HCT116 (cell line): Measurements from ENCODE around the gene CCM2. TPM values are rescaled to one million over a fixed set of nuclear protein-coding genes. Genes with fewer than 3 reads are reported as not detected.

ENCODE experiments used
- ATAC-seq: fragments of 200-7000 bp; cut with Tn5 transposase; 2 replicates; pipeline ENCODE4 v1.9.1; 2020; ENCODE audit warnings: mild to moderate bottlenecking, moderate library complexity
- BruUV-seq: library from RNA; stranded (reverse); fragments of 400-500 nt; replicated peaks from 2 replicates; lab custom pipeline; 2021; lab: Mats Ljungman, UMichigan
- CTCF ChIA-PET: fragments of 300-600 bp; sonication (Branson Sonifier 250); formaldehyde crosslinking; loops from one replicate; lab custom pipeline; 2021; ENCODE audit warnings: antibody characterized with exemption; lab: Charles Lee
- POLR2A ChIA-PET: fragments of 300-600, 350-600 bp; sonication (Branson Sonifier 250); formaldehyde crosslinking; loops from one replicate; lab custom pipeline; 2021; ENCODE audit warnings: antibody characterized with exemption; lab: Charles Lee
- RAD21 ChIA-PET, 2 experiments: fragments of 300-600 bp; sonication (Branson Sonifier 250); formaldehyde crosslinking; loops; one replicate each; lab custom pipeline; 2023; ENCODE audit warnings: low total read pairs in 2 of 2; ENCODE audit not compliant: uncharacterized antibody in 2 of 2, unreplicated experiment in 2 of 2, low non-redundant PET in 1 of 2; lab: Charles Lee
- DNase-seq: peaks from one replicate; pipeline ENCODE4 v3.0.0-alpha.2; 2010; ENCODE audit warnings: low read depth, low spot score
- H2AFZ ChIP-seq: fragments of 200-600 bp; shearing (Covaris generic), sonication (generic); 2 replicates; pipeline ENCODE4 v1.6.1; 2017; ENCODE audit warnings: low read depth, mixed run types, mixed read lengths, antibody characterized with exemption, low read length; ENCODE audit not compliant: poor library complexity, severe bottlenecking
- H3K27ac ChIP-seq: 2 replicates; pipeline ENCODE4 v1.5.1; 2012; ENCODE audit warnings: low read depth, low read length
- H3K27me3 ChIP-seq: fragments of 200-600 bp; sonication (generic); 2 replicates; pipeline ENCODE4 v1.6.1; 2016; ENCODE audit warnings: mixed run types, low read length, mixed read lengths; ENCODE audit not compliant: insufficient read depth
- H3K36me3 ChIP-seq, 2 experiments: fragments of 200-500 bp in 1 of 2; fragments of 200-600 bp in 1 of 2; sonication (Bioruptor generic) in 1 of 2; sonication (generic) in 1 of 2; 2 replicates each; pipeline versions ENCODE4 v1.5.1 to v1.6.1; 2014 to 2016; ENCODE audit warnings: low read length in 2 of 2, inconsistent platforms in 1 of 2, mixed read lengths in 1 of 2, mixed run types in 1 of 2; ENCODE audit not compliant: insufficient read depth in 2 of 2, control insufficient read depth in 1 of 2
- H3K4me1 ChIP-seq, 2 experiments: fragments of 200-600 bp in 1 of 2; sonication (generic) in 1 of 2; 2 replicates each; pipeline versions ENCODE4 v1.5.1 to v1.6.1; 2012 to 2017; ENCODE audit warnings: low read length in 2 of 2, inconsistent platforms in 1 of 2, mild to moderate bottlenecking in 1 of 2, mixed read lengths in 1 of 2, mixed run types in 1 of 2, moderate library complexity in 1 of 2; ENCODE audit not compliant: insufficient read depth in 2 of 2, control insufficient read depth in 1 of 2
- H3K4me2 ChIP-seq: fragments of 200-600 bp; sonication (generic); 2 replicates; pipeline ENCODE4 v1.6.1; 2017; ENCODE audit warnings: mixed run types, low read length, mixed read lengths
- H3K4me3 ChIP-seq, 2 experiments: fragments of 200-600 bp in 1 of 2; sonication (generic) in 1 of 2; replicated peaks in 1 of 2; 2 replicates each; pipeline ENCODE4 v1.5.1; 2011 to 2016; ENCODE audit warnings: low read length in 2 of 2, control low read depth in 1 of 2, low read depth in 1 of 2, mild to moderate bottlenecking in 1 of 2, mixed read lengths in 1 of 2, mixed run types in 1 of 2
- H3K79me2 ChIP-seq: fragments of 200-600 bp; sonication (generic); 2 replicates; pipeline ENCODE4 v1.6.1; 2017; ENCODE audit warnings: mild to moderate bottlenecking, mixed run types, low read length, moderate library complexity, mixed read lengths; ENCODE audit not compliant: insufficient read depth
- H3K9ac ChIP-seq: fragments of 200-600 bp; sonication (generic); 2 replicates; pipeline ENCODE4 v1.6.1; 2016; ENCODE audit warnings: low read length, mixed read lengths
- H3K9me2 ChIP-seq: fragments of 200-600 bp; sonication (generic), shearing (Covaris generic); 2 replicates; pipeline ENCODE4 v1.6.1; 2017; ENCODE audit warnings: mixed run types, mild to moderate bottlenecking, moderate library complexity; ENCODE audit not compliant: insufficient read depth
- H3K9me3 ChIP-seq, 2 experiments: fragments of 200-500 bp in 1 of 2; fragments of 200-600 bp in 1 of 2; sonication (Bioruptor generic) in 1 of 2; sonication (generic) in 1 of 2; 2 replicates each; pipeline ENCODE4 v1.6.1; 2014 to 2017; ENCODE audit warnings: low read length in 2 of 2, mixed read lengths in 2 of 2, inconsistent platforms in 1 of 2, low read depth in 1 of 2, mild to moderate bottlenecking in 1 of 2, mixed run types in 1 of 2, moderate library complexity in 1 of 2; ENCODE audit not compliant: control insufficient read depth in 1 of 2, insufficient read depth in 1 of 2
- H4K20me1 ChIP-seq: fragments of 200-600 bp; sonication (generic), shearing (Covaris generic); 2 replicates; pipeline ENCODE4 v1.6.1; 2017; ENCODE audit warnings: mixed run types, mild to moderate bottlenecking, moderate library complexity; ENCODE audit not compliant: insufficient read depth
- CBX3 ChIP-seq: IDR thresholded peaks from 2 replicates; pipeline ENCODE4 v1.6.1; 2012; ENCODE audit warnings: low read depth
- CEBPB ChIP-seq: IDR thresholded peaks from 2 replicates; pipeline ENCODE4 v1.6.1; 2012; ENCODE audit warnings: low read depth
- CTCF ChIP-seq, 3 experiments: fragments of 200-600 bp in 1 of 3; sonication (generic) in 1 of 3; IDR thresholded peaks in 2 of 3; conservative IDR thresholded peaks in 1 of 3; 2 replicates each; pipeline ENCODE4 v1.5.1; 2012 to 2017; ENCODE audit warnings: low read depth in 2 of 3, low read length in 2 of 3, antibody characterized with exemption in 1 of 3, borderline replicate concordance in 1 of 3, control low read depth in 1 of 3, mild to moderate bottlenecking in 1 of 3, mixed read lengths in 1 of 3, mixed run types in 1 of 3, moderate library complexity in 1 of 3; ENCODE audit not compliant: insufficient read depth in 1 of 3
- EGR1 ChIP-seq: IDR thresholded peaks from 2 replicates; pipeline ENCODE4 v1.6.1; 2012; ENCODE audit warnings: low read depth
- ELF1 ChIP-seq: IDR thresholded peaks from 2 replicates; pipeline ENCODE4 v1.6.1; 2012; ENCODE audit warnings: low read depth, borderline replicate concordance
- EZH2phosphoT487 ChIP-seq: fragments of 200-600 bp; IDR thresholded peaks from 2 replicates; pipeline ENCODE4 v1.6.1; 2018; ENCODE audit warnings: antibody characterized with exemption, borderline replicate concordance
- FOSL1 ChIP-seq: IDR thresholded peaks from 2 replicates; pipeline ENCODE4 v1.6.1; 2012; ENCODE audit warnings: low read depth
- JUND ChIP-seq: IDR thresholded peaks from 2 replicates; pipeline ENCODE4 v1.6.1; 2012
- RAD21 ChIP-seq: IDR thresholded peaks from 2 replicates; pipeline ENCODE4 v1.6.1; 2012; ENCODE audit warnings: low read depth, mild to moderate bottlenecking
- SIN3A ChIP-seq: IDR thresholded peaks from 2 replicates; pipeline ENCODE4 v1.6.1; 2012; ENCODE audit warnings: low read depth
- TCF7L2 ChIP-seq: IDR thresholded peaks from 2 replicates; pipeline ENCODE4 v1.7.0; 2011; ENCODE audit warnings: borderline replicate concordance, inconsistent platforms; ENCODE audit not compliant: insufficient read depth, insufficient read length; ENCODE audit errors: extremely low read depth
- YY1 ChIP-seq: IDR thresholded peaks from 2 replicates; pipeline ENCODE4 v1.6.1; 2011; ENCODE audit warnings: low read length, low read depth, moderate library complexity, mild to moderate bottlenecking; ENCODE audit not compliant: insufficient replicate concordance; ENCODE audit errors: extremely low read depth
- ZNF274 ChIP-seq: fragments of 200-500 bp; sonication (Bioruptor generic); IDR thresholded peaks from 2 replicates; pipeline ENCODE4 v1.6.1; 2014; ENCODE audit warnings: mild to moderate bottlenecking, low read depth, low read length, inconsistent platforms
- intact Hi-C: fragments of 100-400 bp; cut with micrococcal nuclease; formaldehyde crosslinking; loops from 2 replicates; pipeline ENCODE4 v1.10.0; 2022
- total RNA-seq: library from RNA; stranded (reverse); gene quantifications from one replicate; pipeline ENCODE4 v1.2.1, GENCODE V29; 2021; ENCODE audit not compliant: unreplicated experiment
- TF ChIP-seq, protein P1 (sequence below): IDR thresholded peaks from 2 replicates; pipeline ENCODE4 v1.6.1; 2012; ENCODE audit warnings: low read depth
- TF ChIP-seq, protein P2 (sequence below): IDR thresholded peaks from 2 replicates; pipeline ENCODE4 v1.6.1; 2011; ENCODE audit warnings: mild to moderate bottlenecking, low read length, moderate library complexity; ENCODE audit not compliant: insufficient replicate concordance; ENCODE audit errors: extremely low read depth

CCM2 gene
- total RNA-seq, 1 experiment from 2014 or later: 34.4 TPM

DNA sequence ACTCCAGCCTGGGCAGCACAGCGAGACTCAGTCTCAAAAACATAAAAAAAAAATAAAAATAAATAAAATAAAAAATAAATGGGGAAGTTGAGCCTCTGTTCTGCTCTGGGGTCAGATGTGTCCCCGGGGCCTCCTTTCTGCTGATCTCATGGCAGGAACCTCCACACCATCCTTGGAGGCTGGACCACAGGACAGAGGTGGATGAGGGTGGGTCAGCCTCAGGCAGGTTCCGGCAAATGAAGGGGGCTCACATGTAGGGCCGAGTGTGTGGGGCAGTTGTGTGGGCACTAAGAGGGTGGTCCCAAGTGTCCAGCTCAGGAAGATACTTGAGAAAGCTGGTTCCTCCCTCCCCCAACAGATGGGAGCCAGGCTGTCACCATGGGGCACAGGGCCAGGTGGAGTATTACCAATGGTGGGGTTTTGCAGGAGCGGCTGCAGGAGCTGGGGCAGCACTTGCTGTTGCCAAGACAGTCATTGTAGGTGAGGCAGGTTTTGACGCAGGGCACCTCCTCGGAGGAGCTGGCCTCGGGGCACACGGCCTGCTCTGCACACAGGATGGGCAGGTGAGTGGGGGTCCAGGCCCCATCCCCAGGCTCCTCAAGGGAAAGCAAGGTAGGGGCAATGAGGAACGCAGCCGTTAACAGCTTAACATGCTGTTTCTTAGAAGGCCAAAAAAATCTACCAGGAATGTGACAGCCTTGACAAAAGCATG, 125.3 kb downstream of the CCM2 start:
- no peak overlapping the region for H3K4me3 ChIP-seq
- ChIA-PET CTCF (interaction anchor here (1.8 kb wide), 1 partner anchor 11 kb away, joined by 5 read pairs; no protein-coding TSS in a partner anchor), POLR2A (no interaction called here), RAD21 (no interaction called here)
- no peak overlapping the region for H3K9ac ChIP-seq
- H3K27me3 ChIP-seq: no peaks in the 10 kb centered on the region
- H4K20me1 ChIP-seq: no peaks in the 10 kb centered on the region
- DNase-seq (no peak), ATAC-seq (no peak)
- no peaks in the 10 kb centered on the region for H3K9me2 ChIP-seq
- intact Hi-C loops: no loop called here
- no peaks in the 10 kb centered on the region for H3K79me2 ChIP-seq
- TF ChIP-seq, protein P1, sequence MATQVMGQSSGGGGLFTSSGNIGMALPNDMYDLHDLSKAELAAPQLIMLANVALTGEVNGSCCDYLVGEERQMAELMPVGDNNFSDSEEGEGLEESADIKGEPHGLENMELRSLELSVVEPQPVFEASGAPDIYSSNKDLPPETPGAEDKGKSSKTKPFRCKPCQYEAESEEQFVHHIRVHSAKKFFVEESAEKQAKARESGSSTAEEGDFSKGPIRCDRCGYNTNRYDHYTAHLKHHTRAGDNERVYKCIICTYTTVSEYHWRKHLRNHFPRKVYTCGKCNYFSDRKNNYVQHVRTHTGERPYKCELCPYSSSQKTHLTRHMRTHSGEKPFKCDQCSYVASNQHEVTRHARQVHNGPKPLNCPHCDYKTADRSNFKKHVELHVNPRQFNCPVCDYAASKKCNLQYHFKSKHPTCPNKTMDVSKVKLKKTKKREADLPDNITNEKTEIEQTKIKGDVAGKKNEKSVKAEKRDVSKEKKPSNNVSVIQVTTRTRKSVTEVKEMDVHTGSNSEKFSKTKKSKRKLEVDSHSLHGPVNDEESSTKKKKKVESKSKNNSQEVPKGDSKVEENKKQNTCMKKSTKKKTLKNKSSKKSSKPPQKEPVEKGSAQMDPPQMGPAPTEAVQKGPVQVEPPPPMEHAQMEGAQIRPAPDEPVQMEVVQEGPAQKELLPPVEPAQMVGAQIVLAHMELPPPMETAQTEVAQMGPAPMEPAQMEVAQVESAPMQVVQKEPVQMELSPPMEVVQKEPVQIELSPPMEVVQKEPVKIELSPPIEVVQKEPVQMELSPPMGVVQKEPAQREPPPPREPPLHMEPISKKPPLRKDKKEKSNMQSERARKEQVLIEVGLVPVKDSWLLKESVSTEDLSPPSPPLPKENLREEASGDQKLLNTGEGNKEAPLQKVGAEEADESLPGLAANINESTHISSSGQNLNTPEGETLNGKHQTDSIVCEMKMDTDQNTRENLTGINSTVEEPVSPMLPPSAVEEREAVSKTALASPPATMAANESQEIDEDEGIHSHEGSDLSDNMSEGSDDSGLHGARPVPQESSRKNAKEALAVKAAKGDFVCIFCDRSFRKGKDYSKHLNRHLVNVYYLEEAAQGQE: no peak
- TF ChIP-seq ELF1: no peak
- TF ChIP-seq JUND: no peak
- TF ChIP-seq TCF7L2: no peak
- TF ChIP-seq EGR1: no peak
- TF ChIP-seq CEBPB: no peak
- no peak for TF ChIP-seq YY1
- no peak for TF ChIP-seq ZNF274
- TF ChIP-seq SIN3A: no peak
- TF ChIP-seq CTCF (IDR thresholded peaks at IDR 0.05 in 2 of 3, conservative IDR thresholded peaks at IDR 0.05 in 1 of 3; ENCODE audit: borderline replicate concordance in 1 of 3, insufficient read depth in 1 of 3, low read depth in 2 of 3, low read length in 2 of 3): no peak
- no peak for TF ChIP-seq EZH2phosphoT487
- TF ChIP-seq CBX3: no peak
- TF ChIP-seq RAD21: no peak
- TF ChIP-seq FOSL1: no peak
- TF ChIP-seq, protein P2, sequence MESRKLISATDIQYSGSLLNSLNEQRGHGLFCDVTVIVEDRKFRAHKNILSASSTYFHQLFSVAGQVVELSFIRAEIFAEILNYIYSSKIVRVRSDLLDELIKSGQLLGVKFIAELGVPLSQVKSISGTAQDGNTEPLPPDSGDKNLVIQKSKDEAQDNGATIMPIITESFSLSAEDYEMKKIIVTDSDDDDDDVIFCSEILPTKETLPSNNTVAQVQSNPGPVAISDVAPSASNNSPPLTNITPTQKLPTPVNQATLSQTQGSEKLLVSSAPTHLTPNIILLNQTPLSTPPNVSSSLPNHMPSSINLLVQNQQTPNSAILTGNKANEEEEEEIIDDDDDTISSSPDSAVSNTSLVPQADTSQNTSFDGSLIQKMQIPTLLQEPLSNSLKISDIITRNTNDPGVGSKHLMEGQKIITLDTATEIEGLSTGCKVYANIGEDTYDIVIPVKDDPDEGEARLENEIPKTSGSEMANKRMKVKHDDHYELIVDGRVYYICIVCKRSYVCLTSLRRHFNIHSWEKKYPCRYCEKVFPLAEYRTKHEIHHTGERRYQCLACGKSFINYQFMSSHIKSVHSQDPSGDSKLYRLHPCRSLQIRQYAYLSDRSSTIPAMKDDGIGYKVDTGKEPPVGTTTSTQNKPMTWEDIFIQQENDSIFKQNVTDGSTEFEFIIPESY: no peak
- no peak overlapping the region for H3K4me2 ChIP-seq
- no peaks in the 10 kb centered on the region for H3K4me1 ChIP-seq
- no peaks in the 10 kb centered on the region for H3K9me3 ChIP-seq
- BruUV-seq: no TSS peak
- H3K36me3 ChIP-seq: no peaks in the 10 kb centered on the region
- H2AFZ ChIP-seq: no peak overlapping the region
- no peak overlapping the region for H3K27ac ChIP-seq
